ENCODE measurements around the gene GFOD2. TPM values are rescaled to one million over a fixed set of nuclear protein-coding genes. Genes with fewer than 3 reads are reported as not detected.

The GFOD2 gene
- total and polyA plus RNA-seq, 2 of the 8 experiments (the other 6 are each of a cell fraction or from before 2014, with no cell fraction given), result 21.4 to 33.2 TPM

DNA sequence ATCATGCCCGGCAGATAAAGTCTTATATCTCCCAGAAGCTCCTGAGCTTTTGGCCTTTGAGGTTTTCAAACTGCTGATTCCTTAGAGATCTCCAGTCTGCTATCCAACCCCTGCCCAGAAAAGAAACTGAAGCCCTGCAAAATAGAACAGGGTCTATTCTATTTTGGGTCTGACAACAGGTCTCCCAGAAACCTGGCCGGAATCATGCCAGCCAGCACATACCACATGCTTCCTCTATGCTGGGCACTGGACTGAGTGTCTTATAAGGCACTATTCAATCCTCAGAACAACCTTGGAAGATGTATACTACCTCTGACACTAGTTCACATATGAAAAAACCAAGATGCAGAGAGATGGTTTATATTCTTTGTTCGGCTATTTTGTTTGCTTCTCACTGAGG, 21.3 kb upstream of the GFOD2 start:
- Histone ChIP-seq H3K4me3 (ENCODE audit: extremely low read depth in 1 of 4, insufficient read depth in 2 of 4, low read depth in 3 of 4, low read length in 4 of 4) (no peak overlapping the region), H3K9ac (replicated peaks in 1 of 4; ENCODE audit: extremely low read depth in 1 of 4, low read depth in 3 of 4, low read length in 3 of 4) (no peak overlapping the region), H2AK5ac (ENCODE audit: low read depth, low read length) (no peak overlapping the region), H3K79me2 (ENCODE audit: control insufficient read depth in 1 of 2, insufficient read depth in 2 of 2, low read length in 2 of 2) (no peaks in the 10 kb centered on the region), H3K4me2 (ENCODE audit: insufficient read depth in 1 of 2, low read depth in 2 of 2, low read length in 2 of 2) (no peak overlapping the region), H3K56ac (replicated peaks; ENCODE audit: insufficient read length, low read depth, low read length) (no peak overlapping the region), H3K27ac (ENCODE audit: low read depth, low read length) (no peak overlapping the region), H2BK15ac (ENCODE audit: low read length) (no peak overlapping the region), H2BK120ac (replicated peaks; ENCODE audit: low read depth, low read length) (no peak overlapping the region), H4K8ac (ENCODE audit: extremely low read depth, insufficient read depth, low read length) (no peak overlapping the region), H3K14ac (ENCODE audit: insufficient read length) (no peak overlapping the region), H3K27me3 (replicated peaks in 1 of 4; ENCODE audit: control insufficient read depth in 3 of 4, extremely low read depth in 1 of 4, insufficient read depth in 3 of 4, low read length in 3 of 4) (no peaks in the 10 kb centered on the region), H3K36me3 (ENCODE audit: control insufficient read depth in 2 of 4, insufficient read depth in 4 of 4, low read length in 3 of 4) (peaks cover 0 to 16% (median 0%) of the 10 kb centered on the region in 4 experiments; a peak in 3 of 8 replicates), H4K91ac (replicated peaks; ENCODE audit: insufficient read length, low read length) (no peak overlapping the region), H3K23me2 (ENCODE audit: low read depth, low read length) (no peaks in the 10 kb centered on the region), H3K79me1 (ENCODE audit: low read depth, low read length) (no peaks in the 10 kb centered on the region), H3K4me1 (replicated peaks in 1 of 4; ENCODE audit: control insufficient read depth in 3 of 4, insufficient read depth in 4 of 4, low read length in 3 of 4) (no peaks in the 10 kb centered on the region), H3K9me3 (ENCODE audit: insufficient read depth in 2 of 2, low read depth in 1 of 2, low read length in 1 of 2) (no peaks in the 10 kb centered on the region), H4K20me1 (replicated peaks in 1 of 2; ENCODE audit: control insufficient read depth in 1 of 2, insufficient read depth in 2 of 2, low read length in 2 of 2) (peaks cover 0 to 2% of the 10 kb centered on the region in 2 experiments), H2AFZ (ENCODE audit: low read length) (no peak overlapping the region), H3K23ac (ENCODE audit: insufficient read length) (no peak overlapping the region), H3K18ac (ENCODE audit: extremely low read depth, low read length) (no peak overlapping the region), H3K4ac (replicated peaks; ENCODE audit: insufficient read length, low read depth, low read length) (no peak overlapping the region), H2BK12ac (ENCODE audit: low read depth, low read length) (no peak overlapping the region), H2BK20ac (ENCODE audit: low read length) (no peak overlapping the region), H4K5ac (ENCODE audit: insufficient read length, low read depth, low read length) (no peak overlapping the region), H2BK5ac (ENCODE audit: low read depth, low read length) (no peak overlapping the region)
- WGBS, 2 experiments (ENCODE audit: extremely low coverage in 1 of 2, insufficient coverage in 1 of 2, insufficient read length in 1 of 2, insufficient replicate concordance in 2 of 2, low coverage in 1 of 2, low lambda C conversion rate in 2 of 2, missing lambda C conversion rate in 1 of 2), result 90% methylated on average over 3 of the region's 3 CpGs; no CpG with 5 or more reads in 1 of the 2 experiments
- POLR2A ChIA-PET (ENCODE audit: partially characterized antibody), result interaction anchor here (1.9 kb wide), 1 partner anchor 9 kb away, joined by 5 read pairs; no protein-coding TSS in a partner anchor
- TF ChIP-seq YY1 (IDR thresholded peaks at IDR 0.05; ENCODE audit: low read depth, low read length), result no peak
- no peak for TF ChIP-seq POLR2A (IDR thresholded peaks at IDR 0.05; ENCODE audit: control extremely low read depth in 1 of 2, low read depth in 2 of 2, low read length in 2 of 2)
- no peak for TF ChIP-seq CTCF (IDR thresholded peaks at IDR 0.05; ENCODE audit: control extremely low read depth in 1 of 3, insufficient read depth in 1 of 3, low read depth in 1 of 3, low read length in 3 of 3)
- no peak for TF ChIP-seq BRCA1 (IDR thresholded peaks at IDR 0.05; ENCODE audit: low read depth, low read length)
- TF ChIP-seq RAD21 (IDR thresholded peaks at IDR 0.05 in 1 of 2, conservative IDR thresholded peaks at IDR 0.05 in 1 of 2; ENCODE audit: low read depth in 2 of 2, low read length in 2 of 2), result no peak
- TF ChIP-seq TBP (IDR thresholded peaks at IDR 0.05; ENCODE audit: low read depth, low read length), result no peak
- no peak for TF ChIP-seq SIX5 (IDR thresholded peaks at IDR 0.05; ENCODE audit: low read depth, low read length)
- DNase-seq (ENCODE audit: low read depth in 1 of 2, low spot score in 2 of 2) (no peak), FAIRE-seq (no peak)
- CTCF ChIA-PET (ENCODE audit: partially characterized antibody), result interaction anchor here (0.6 to 1.0 kb wide), 4 partner anchors 44 to 695 kb away, joined by 3 to 4 read pairs (median 3); no protein-coding TSS in a partner anchor

All from H1 (cell line).